GM12892 (cell line): ENCODE measurements around the gene RPL22.

ENCODE experiments used
- POLR2A ChIP-seq: IDR thresholded peaks from 2 replicates; pipeline ENCODE4 v1.6.1; 2011; ENCODE audit warnings: low read depth, low read length, control low read depth
- POLR2AphosphoS5 ChIP-seq: IDR thresholded peaks from 2 replicates; pipeline ENCODE4 v1.6.1; 2011; ENCODE audit warnings: low read depth, low read length, control low read depth

GRCh38 chr1:6239213-6239752, 39.9 kb upstream of the RPL22 start:
- no peak for TF ChIP-seq POLR2AphosphoS5
- TF ChIP-seq POLR2A, result no peak
